ENCODE results near the gene TRIM56.

- TF ChIP-seq, protein P1, sequence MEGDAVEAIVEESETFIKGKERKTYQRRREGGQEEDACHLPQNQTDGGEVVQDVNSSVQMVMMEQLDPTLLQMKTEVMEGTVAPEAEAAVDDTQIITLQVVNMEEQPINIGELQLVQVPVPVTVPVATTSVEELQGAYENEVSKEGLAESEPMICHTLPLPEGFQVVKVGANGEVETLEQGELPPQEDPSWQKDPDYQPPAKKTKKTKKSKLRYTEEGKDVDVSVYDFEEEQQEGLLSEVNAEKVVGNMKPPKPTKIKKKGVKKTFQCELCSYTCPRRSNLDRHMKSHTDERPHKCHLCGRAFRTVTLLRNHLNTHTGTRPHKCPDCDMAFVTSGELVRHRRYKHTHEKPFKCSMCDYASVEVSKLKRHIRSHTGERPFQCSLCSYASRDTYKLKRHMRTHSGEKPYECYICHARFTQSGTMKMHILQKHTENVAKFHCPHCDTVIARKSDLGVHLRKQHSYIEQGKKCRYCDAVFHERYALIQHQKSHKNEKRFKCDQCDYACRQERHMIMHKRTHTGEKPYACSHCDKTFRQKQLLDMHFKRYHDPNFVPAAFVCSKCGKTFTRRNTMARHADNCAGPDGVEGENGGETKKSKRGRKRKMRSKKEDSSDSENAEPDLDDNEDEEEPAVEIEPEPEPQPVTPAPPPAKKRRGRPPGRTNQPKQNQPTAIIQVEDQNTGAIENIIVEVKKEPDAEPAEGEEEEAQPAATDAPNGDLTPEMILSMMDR (IDR thresholded peaks at IDR 0.05), result no peak
- TF ChIP-seq POLR2A (IDR thresholded peaks at IDR 0.05), result no peak
Measured at GRCh38 chr7:101120315-101120714, 35.0 kb downstream of the TRIM56 start.

All from adrenal gland (tissue), 5 donors.